NT2/D1 (cell line): Measurements from ENCODE around the gene PTPDC1.
A peak's percentile ranks its signal among the peaks of the same experiment; 100 is the strongest.

ENCODE experiments used
- DNase-seq: peaks from one replicate; pipeline ENCODE4 v3.0.0-alpha.2; 2011; ENCODE audit warnings: low read depth, low spot score
- H3K27me3 ChIP-seq: 2 replicates; pipeline ENCODE4 v1.6.0; 2011; ENCODE audit warnings: mild to moderate bottlenecking; ENCODE audit not compliant: insufficient read length, insufficient read depth
- H3K36me3 ChIP-seq: 2 replicates; pipeline ENCODE4 v1.6.1; 2011; ENCODE audit warnings: mild to moderate bottlenecking, low read length, mixed read lengths; ENCODE audit not compliant: insufficient read depth, insufficient read length
- H3K4me1 ChIP-seq: 2 replicates; pipeline ENCODE4 v1.5.1; 2011; ENCODE audit not compliant: insufficient read depth, insufficient read length
- H3K4me3 ChIP-seq: 2 replicates; pipeline ENCODE4 v1.5.1; 2011; ENCODE audit warnings: low read depth; ENCODE audit not compliant: insufficient read length
- H3K9ac ChIP-seq: 2 replicates; pipeline ENCODE4 v1.6.0; 2011; ENCODE audit warnings: low read depth; ENCODE audit not compliant: insufficient read length
- H3K9me3 ChIP-seq: 2 replicates; pipeline ENCODE4 v1.5.1; 2011; ENCODE audit warnings: mild to moderate bottlenecking, low read length; ENCODE audit not compliant: insufficient read depth
- SUZ12 ChIP-seq: IDR thresholded peaks from 2 replicates; pipeline ENCODE4 v1.6.1; 2011; ENCODE audit not compliant: insufficient read length, insufficient read depth; ENCODE audit errors: extremely low read depth
- YY1 ChIP-seq: IDR thresholded peaks from 2 replicates; pipeline ENCODE4 v1.6.1; 2011; ENCODE audit not compliant: insufficient read length, insufficient read depth
- ZNF274 ChIP-seq: IDR thresholded peaks from 2 replicates; pipeline ENCODE4 v1.6.1; 2011; ENCODE audit warnings: mild to moderate bottlenecking, low read depth, low read length

The PTPDC1 gene

DNA sequence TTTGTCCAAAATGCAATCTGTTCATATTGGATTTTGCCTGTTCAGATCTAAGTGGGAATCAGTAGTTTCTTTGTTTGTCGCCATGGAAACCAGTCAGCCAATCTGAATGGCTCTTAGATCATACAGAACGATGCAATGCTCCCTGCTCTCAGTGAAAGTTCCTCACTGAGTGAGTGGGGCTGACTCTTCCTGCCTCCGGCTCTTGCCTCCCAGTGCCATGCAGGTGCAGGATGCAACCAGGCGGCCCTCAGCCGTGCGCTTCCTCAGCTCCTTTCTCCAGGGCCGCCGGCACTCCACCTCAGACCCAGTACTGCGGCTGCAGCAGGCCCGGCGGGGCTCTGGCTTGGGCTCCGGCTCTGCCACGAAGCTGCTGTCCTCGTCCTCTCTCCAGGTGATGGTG is at the start of gene PTPDC1:
PTPDC1 (plus strand) TSS at position 151 of the 400 bp plus-strand sequence; CDS start at position 218, 67 bp downstream.
- TF ChIP-seq ZNF274 (no peak), SUZ12 (no peak)
- Histone ChIP-seq H3K4me3 (no peak within 1 kb of the TSS), H3K9ac (no peak within 1 kb of the TSS), H3K36me3 (peaks cover 15% of the 10 kb centered on the region), H3K27me3 (no peaks in the 10 kb centered on the region), H3K4me1 (peaks cover 3% of the 10 kb centered on the region), H3K9me3 (no peaks in the 10 kb centered on the region)
- DNase-seq: peak; percentile 44

GRCh38 chr9:94034511-94034910 is 49.8 kb upstream of the PTPDC1 start:
- Histone ChIP-seq H3K9ac (no peak overlapping the region), H3K27me3 (no peaks in the 10 kb centered on the region), H3K9me3 (no peaks in the 10 kb centered on the region), H3K4me3 (no peak overlapping the region), H3K36me3 (peaks cover under 1% of the 10 kb centered on the region), H3K4me1 (no peaks in the 10 kb centered on the region)
- DNase-seq: no peak
- TF ChIP-seq YY1: no peak
- TF ChIP-seq ZNF274: no peak
- TF ChIP-seq SUZ12: no peak

DNA sequence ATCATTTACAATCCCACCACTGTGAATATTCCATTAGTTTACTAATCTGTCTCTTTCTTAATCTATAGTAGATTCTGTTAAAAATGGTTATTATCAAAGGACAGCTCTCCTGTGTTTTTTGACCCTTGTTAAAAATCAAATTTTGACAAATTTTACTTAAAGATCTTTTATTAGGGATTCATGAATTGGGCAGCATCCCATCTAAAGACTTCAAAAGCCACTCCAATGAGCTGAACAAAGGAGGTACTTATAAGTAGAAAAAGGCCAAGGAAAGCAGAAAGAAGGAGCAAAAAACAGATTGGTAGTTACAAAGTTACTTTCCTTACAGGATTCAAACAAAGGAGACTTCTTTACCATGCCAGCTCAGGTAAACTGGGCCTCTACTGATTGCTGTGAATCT is 44.5 kb upstream of the PTPDC1 start:
- peaks cover 2% of the 10 kb centered on the region for H3K36me3 ChIP-seq
- no peak overlapping the region for H3K9ac ChIP-seq
- H3K4me1 ChIP-seq: no peaks in the 10 kb centered on the region
- H3K27me3 ChIP-seq: no peaks in the 10 kb centered on the region
- no peak overlapping the region for H3K4me3 ChIP-seq
- no peak for DNase-seq
- no peaks in the 10 kb centered on the region for H3K9me3 ChIP-seq
- TF ChIP-seq SUZ12 (no peak), ZNF274 (no peak), YY1 (no peak)

DNA sequence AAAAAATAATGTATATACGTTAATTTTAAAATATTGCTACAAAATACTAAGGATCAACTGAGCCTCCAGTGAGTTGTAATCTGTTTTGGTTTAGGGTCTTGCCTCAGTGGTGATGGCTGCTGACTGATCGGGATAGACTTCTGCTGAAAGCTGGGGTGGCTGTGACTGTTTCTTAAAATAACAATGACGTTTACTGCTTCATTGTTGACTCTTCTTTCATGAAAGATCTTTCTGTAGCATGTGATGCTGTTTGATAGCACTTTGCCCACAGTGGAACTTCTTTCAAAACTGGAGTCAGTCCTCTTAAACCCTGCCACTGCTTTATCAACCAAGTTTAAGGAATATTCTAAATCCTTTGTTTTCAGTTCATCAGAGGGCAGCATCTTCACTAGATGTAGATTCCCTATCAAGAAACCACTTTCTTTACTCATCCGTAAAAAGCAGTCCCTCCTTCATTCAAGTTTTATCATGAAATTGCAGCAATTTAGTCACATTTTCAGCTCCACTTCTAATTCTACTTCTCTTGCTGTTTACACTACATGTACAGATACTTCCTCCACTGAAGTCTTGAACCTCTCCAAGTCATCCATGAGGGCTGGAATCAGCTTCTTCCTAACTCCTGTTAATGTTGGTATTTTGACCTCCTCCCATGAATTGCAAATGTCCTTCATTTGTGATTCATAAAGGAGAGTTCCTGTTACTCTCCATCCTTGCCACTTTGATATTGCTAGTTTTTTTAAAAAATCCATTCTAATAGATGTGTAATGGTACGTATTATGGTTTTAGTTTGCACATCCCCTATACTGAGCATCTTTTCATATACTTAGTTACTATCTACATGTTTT is 41.5 kb upstream of the PTPDC1 start:
- Histone ChIP-seq H3K4me3 (no peak overlapping the region), H3K27me3 (no peaks in the 10 kb centered on the region), H3K9me3 (no peaks in the 10 kb centered on the region), H3K36me3 (peaks cover 2% of the 10 kb centered on the region), H3K9ac (no peak overlapping the region), H3K4me1 (no peaks in the 10 kb centered on the region)
- TF ChIP-seq ZNF274: no peak
- TF ChIP-seq SUZ12: no peak
- no peak for TF ChIP-seq YY1
- DNase-seq: no peak

- no peaks in the 10 kb centered on the region for H3K27me3 ChIP-seq
- H3K4me1 ChIP-seq: no peaks in the 10 kb centered on the region
- no peak for TF ChIP-seq SUZ12
- TF ChIP-seq ZNF274: no peak
- TF ChIP-seq YY1: no peak
- DNase-seq: no peak
- H3K9ac ChIP-seq: no peak overlapping the region
- peaks cover 9% of the 10 kb centered on the region for H3K36me3 ChIP-seq
- no peak overlapping the region for H3K4me3 ChIP-seq
- peaks cover 25% of the 10 kb centered on the region for H3K9me3 ChIP-seq
Measured at GRCh38 chr9:94054716-94055115, 29.5 kb upstream of the PTPDC1 start.

DNA sequence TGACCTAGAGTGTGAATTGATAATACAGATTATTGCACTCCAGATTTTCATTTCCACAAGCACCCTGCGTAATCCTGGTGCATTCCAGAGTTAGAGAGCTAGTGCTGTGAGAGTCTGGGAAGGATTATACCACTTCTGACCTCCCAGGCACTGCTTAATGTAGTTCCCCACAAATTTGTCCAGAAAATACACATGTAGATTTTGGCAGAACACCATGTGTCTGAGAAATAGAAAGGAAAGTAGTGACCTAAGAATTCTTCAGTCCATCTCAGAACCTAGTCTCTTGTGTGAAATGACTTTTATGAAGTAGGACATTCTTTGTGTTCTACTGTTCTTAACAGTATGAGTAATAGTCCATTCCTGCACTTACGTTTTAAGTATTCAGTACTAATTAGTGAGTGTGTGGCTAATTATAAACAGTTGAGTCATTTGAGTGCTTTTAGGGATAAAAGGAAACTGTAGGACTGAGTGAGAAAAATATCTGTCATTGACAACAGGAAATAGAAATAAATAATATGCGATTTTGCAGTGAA is 27.8 kb upstream of the PTPDC1 start:
- Histone ChIP-seq H3K4me3 (no peak overlapping the region), H3K36me3 (peaks cover 9% of the 10 kb centered on the region), H3K4me1 (no peaks in the 10 kb centered on the region), H3K9me3 (peaks cover 22% of the 10 kb centered on the region), H3K27me3 (no peaks in the 10 kb centered on the region), H3K9ac (no peak overlapping the region)
- TF ChIP-seq YY1 (no peak), ZNF274 (no peak), SUZ12 (no peak)
- no peak for DNase-seq

DNA sequence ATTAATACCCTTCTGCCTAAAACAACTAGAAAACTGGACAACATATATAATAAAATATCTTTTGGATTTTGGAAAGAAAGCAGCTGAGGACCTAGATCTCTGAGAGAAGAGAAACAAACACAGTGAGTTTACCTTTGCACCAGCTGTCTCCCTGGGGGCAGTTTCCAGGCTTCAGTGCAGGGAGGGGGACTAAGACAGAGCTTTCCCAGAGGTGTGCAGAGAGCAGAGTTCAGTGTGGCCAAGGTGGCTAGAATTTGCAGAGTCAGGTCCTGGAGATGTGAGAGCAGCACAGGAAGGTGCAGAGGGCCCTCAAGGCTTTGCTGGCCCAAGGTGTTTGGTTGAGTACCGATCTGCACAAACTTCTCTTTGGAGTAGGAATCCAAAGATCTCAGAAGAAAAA is 26.3 kb upstream of the PTPDC1 start:
- no peak overlapping the region for H3K4me3 ChIP-seq
- H3K9ac ChIP-seq: no peak overlapping the region
- no peak for DNase-seq
- peaks cover 9% of the 10 kb centered on the region for H3K36me3 ChIP-seq
- no peaks in the 10 kb centered on the region for H3K4me1 ChIP-seq
- no peaks in the 10 kb centered on the region for H3K27me3 ChIP-seq
- no peak for TF ChIP-seq YY1
- no peak for TF ChIP-seq SUZ12
- no peak for TF ChIP-seq ZNF274
- H3K9me3 ChIP-seq: peaks cover 25% of the 10 kb centered on the region
